ENCODE results near the gene OPN4. TPM values are rescaled to one million over a fixed set of nuclear protein-coding genes. Genes with fewer than 3 reads are reported as not detected.

Gene OPN4
- total and polyA plus RNA-seq, 2 of the 8 experiments (the other 6 are each of a cell fraction or from before 2014, with no cell fraction given) = not detected

DNA sequence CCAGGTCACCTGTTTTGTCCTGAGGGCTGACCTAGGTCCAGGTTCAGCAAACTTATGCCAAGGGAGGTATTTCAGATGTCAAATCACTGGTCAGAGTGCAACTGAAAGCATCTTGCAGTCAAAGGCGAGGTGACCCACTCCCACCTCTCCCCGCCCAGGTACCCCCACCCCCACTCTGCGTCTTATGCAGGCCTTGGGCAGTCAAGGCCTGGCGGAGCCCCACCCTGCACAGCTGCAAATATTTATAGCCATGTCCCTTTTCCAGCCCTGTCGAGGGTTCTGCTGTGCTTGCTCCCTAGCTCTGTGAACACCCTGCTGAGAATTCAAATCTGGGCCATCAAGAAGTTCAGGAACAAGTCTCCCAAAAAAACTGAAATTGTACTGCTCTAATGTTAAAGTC lies 61.5 kb downstream of the OPN4 start:
- Histone ChIP-seq H3K56ac (replicated peaks; ENCODE audit: insufficient read length, low read depth, low read length) (no peak overlapping the region), H3K4me1 (replicated peaks in 1 of 4; ENCODE audit: control insufficient read depth in 3 of 4, insufficient read depth in 4 of 4, low read length in 3 of 4) (peaks cover 3 to 13% (median 7%) of the 10 kb centered on the region in 4 experiments; a peak in 6 of 7 replicates), H3K9ac (replicated peaks in 1 of 4; ENCODE audit: extremely low read depth in 1 of 4, low read depth in 3 of 4, low read length in 3 of 4) (no peak overlapping the region), H3K27me3 (replicated peaks in 1 of 4; ENCODE audit: control insufficient read depth in 3 of 4, extremely low read depth in 1 of 4, insufficient read depth in 3 of 4, low read length in 3 of 4) (no peaks in the 10 kb centered on the region), H4K91ac (replicated peaks; ENCODE audit: insufficient read length, low read length) (no peak overlapping the region), H4K20me1 (replicated peaks in 1 of 2; ENCODE audit: control insufficient read depth in 1 of 2, insufficient read depth in 2 of 2, low read length in 2 of 2) (no peaks in the 10 kb centered on the region), H2BK120ac (replicated peaks; ENCODE audit: low read depth, low read length) (no peak overlapping the region), H4K8ac (ENCODE audit: extremely low read depth, insufficient read depth, low read length) (no peak overlapping the region), H3K23me2 (ENCODE audit: low read depth, low read length) (peaks cover 6% of the 10 kb centered on the region; the same call in 1 of the 2 replicates), H2AK5ac (ENCODE audit: low read depth, low read length) (no peak overlapping the region), H3K4ac (replicated peaks; ENCODE audit: insufficient read length, low read depth, low read length) (no peak overlapping the region), H4K5ac (ENCODE audit: insufficient read length, low read depth, low read length) (no peak overlapping the region), H3K4me3 (ENCODE audit: extremely low read depth in 1 of 4, insufficient read depth in 2 of 4, low read depth in 3 of 4, low read length in 4 of 4) (no peak overlapping the region), H2AFZ (ENCODE audit: low read length) (no peak overlapping the region), H3K9me3 (ENCODE audit: insufficient read depth in 2 of 2, low read depth in 1 of 2, low read length in 1 of 2) (no peaks in the 10 kb centered on the region), H3K79me2 (ENCODE audit: control insufficient read depth in 1 of 2, insufficient read depth in 2 of 2, low read length in 2 of 2) (no peaks in the 10 kb centered on the region), H3K14ac (ENCODE audit: insufficient read length) (no peak overlapping the region), H3K27ac (ENCODE audit: low read depth, low read length) (no peak overlapping the region), H3K79me1 (ENCODE audit: low read depth, low read length) (no peaks in the 10 kb centered on the region), H2BK15ac (ENCODE audit: low read length) (no peak overlapping the region), H3K18ac (ENCODE audit: extremely low read depth, low read length) (no peak overlapping the region), H3K36me3 (ENCODE audit: control insufficient read depth in 2 of 4, insufficient read depth in 4 of 4, low read length in 3 of 4) (no peaks in the 10 kb centered on the region), H2BK5ac (ENCODE audit: low read depth, low read length) (no peak overlapping the region), H3K4me2 (ENCODE audit: insufficient read depth in 1 of 2, low read depth in 2 of 2, low read length in 2 of 2) (0 out of 4 replicates have a peak overlapping the region, but pooled peaks of 1 of the 2 experiments have one; percentile 3), H2BK20ac (ENCODE audit: low read length) (no peak overlapping the region), H3K23ac (ENCODE audit: insufficient read length) (no peak overlapping the region), H2BK12ac (ENCODE audit: low read depth, low read length) (no peak overlapping the region)
- TF ChIP-seq SIRT6 (IDR thresholded peaks at IDR 0.05; ENCODE audit: low read length) (no peak), EZH2 (IDR thresholded peaks at IDR 0.05; ENCODE audit: low read depth, low read length, severe bottlenecking) (no peak)
- TF ChIP-seq, protein P1, sequence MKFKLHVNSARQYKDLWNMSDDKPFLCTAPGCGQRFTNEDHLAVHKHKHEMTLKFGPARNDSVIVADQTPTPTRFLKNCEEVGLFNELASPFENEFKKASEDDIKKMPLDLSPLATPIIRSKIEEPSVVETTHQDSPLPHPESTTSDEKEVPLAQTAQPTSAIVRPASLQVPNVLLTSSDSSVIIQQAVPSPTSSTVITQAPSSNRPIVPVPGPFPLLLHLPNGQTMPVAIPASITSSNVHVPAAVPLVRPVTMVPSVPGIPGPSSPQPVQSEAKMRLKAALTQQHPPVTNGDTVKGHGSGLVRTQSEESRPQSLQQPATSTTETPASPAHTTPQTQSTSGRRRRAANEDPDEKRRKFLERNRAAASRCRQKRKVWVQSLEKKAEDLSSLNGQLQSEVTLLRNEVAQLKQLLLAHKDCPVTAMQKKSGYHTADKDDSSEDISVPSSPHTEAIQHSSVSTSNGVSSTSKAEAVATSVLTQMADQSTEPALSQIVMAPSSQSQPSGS (IDR thresholded peaks at IDR 0.05; ENCODE audit: low read length) = no peak
- DNase-seq (ENCODE audit: low read depth in 1 of 2, low spot score in 2 of 2) = no peak
- no peak for FAIRE-seq
- POLR2A ChIA-PET (ENCODE audit: partially characterized antibody) = interaction anchor here (1.3 to 3.4 kb wide), 3 partner anchors 8 to 40 kb away, joined by 4 to 10 read pairs (median 6); partner anchors contain the start of gene BMPR1A
- WGBS, 2 experiments (ENCODE audit: extremely low coverage in 1 of 2, insufficient coverage in 1 of 2, insufficient read length in 1 of 2, insufficient replicate concordance in 2 of 2, low coverage in 1 of 2, low lambda C conversion rate in 2 of 2, missing lambda C conversion rate in 1 of 2) = 81% methylated on average over 5 of the region's 5 CpGs; no CpG with 5 or more reads in 1 of the 2 experiments
- CTCF ChIA-PET (ENCODE audit: partially characterized antibody) = interaction anchor here (0.8 to 3.1 kb wide), 15 partner anchors 9 to 201 kb away, joined by 3 to 11 read pairs (median 3); no protein-coding TSS in a partner anchor

Measured in H1 (cell line).